Measurements from ENCODE around the gene MMAB. TPM values are rescaled to one million over a fixed set of nuclear protein-coding genes. Genes with fewer than 3 reads are reported as not detected.

Gene MMAB
- total and polyA plus RNA-seq, 2 experiments from 2014 or later, result 46.6 to 80.8 TPM

GRCh38 chr12:109572506-109572845, 828 bp downstream of the MMAB start:
- TF ChIP-seq EZH2phosphoT487 (IDR thresholded peaks at IDR 0.05; ENCODE audit: low read depth, severe bottlenecking, unreplicated experiment), result no peak
- TF ChIP-seq CTCF (IDR thresholded peaks at IDR 0.05; ENCODE audit: poor library complexity), result no peak
- TF ChIP-seq EZH2 (IDR thresholded peaks at IDR 0.05; ENCODE audit: borderline replicate concordance), result no peak

GRCh38 chr12:109571773-109572505, 1.4 kb downstream of the MMAB start:
- H3K4me3 ChIP-seq, result no peak overlapping the region
- no peaks in the 10 kb centered on the region for H4K20me1 ChIP-seq (ENCODE audit: insufficient read depth, poor library complexity, severe bottlenecking)
- H3K27me3 ChIP-seq, result no peaks in the 10 kb centered on the region
- H3K9me3 ChIP-seq (ENCODE audit: low read depth), result no peaks in the 10 kb centered on the region
- peaks cover 12% of the 10 kb centered on the region for H3K4me1 ChIP-seq (ENCODE audit: insufficient read depth)
- WGBS (ENCODE audit: low lambda C conversion rate, missing lambda C conversion rate), result 94% methylated on average over 5 of the region's 5 CpGs
- DNase-seq (ENCODE audit: low spot score), result no peak
- TF ChIP-seq CTCF (IDR thresholded peaks at IDR 0.05; ENCODE audit: poor library complexity) (no peak), EZH2 (IDR thresholded peaks at IDR 0.05; ENCODE audit: borderline replicate concordance) (no peak), EZH2phosphoT487 (IDR thresholded peaks at IDR 0.05; ENCODE audit: low read depth, severe bottlenecking, unreplicated experiment) (no peak)
- H3K4me2 ChIP-seq, result peak overlapping the region; percentile 79
- H3K79me2 ChIP-seq, result peaks cover 38% of the 10 kb centered on the region
- H3K36me3 ChIP-seq (replicated peaks; ENCODE audit: insufficient read depth, low read depth), result no peaks in the 10 kb centered on the region
- no peak overlapping the region for H2AFZ ChIP-seq
- H3K9me2 ChIP-seq (replicated peaks; ENCODE audit: insufficient read depth), result no peaks in the 10 kb centered on the region
- H3K27ac ChIP-seq, result peak overlapping the region; percentile 87

More at GRCh38 chr12:109572506-109572845, 828 bp downstream of the MMAB start:
- H2AFZ ChIP-seq, result peak overlapping the region; percentile 32
- 65% methylated on average over 3 of the region's 3 CpGs for WGBS (ENCODE audit: low lambda C conversion rate, missing lambda C conversion rate)
- H3K79me2 ChIP-seq, result peaks cover 39% of the 10 kb centered on the region
- no peaks in the 10 kb centered on the region for H3K36me3 ChIP-seq (replicated peaks; ENCODE audit: insufficient read depth, low read depth)
- no peaks in the 10 kb centered on the region for H3K27me3 ChIP-seq
- peak overlapping the region; percentile 79 for H3K4me2 ChIP-seq
- no peak for DNase-seq (ENCODE audit: low spot score)
- no peaks in the 10 kb centered on the region for H3K9me2 ChIP-seq (replicated peaks; ENCODE audit: insufficient read depth)
- peak overlapping the region; percentile 40 for H3K4me3 ChIP-seq
- peaks cover 12% of the 10 kb centered on the region for H3K4me1 ChIP-seq (ENCODE audit: insufficient read depth)
- peak overlapping the region; percentile 87 for H3K27ac ChIP-seq
- H4K20me1 ChIP-seq (ENCODE audit: insufficient read depth, poor library complexity, severe bottlenecking), result no peaks in the 10 kb centered on the region
- H3K9me3 ChIP-seq (ENCODE audit: low read depth), result no peaks in the 10 kb centered on the region

GRCh38 chr12:109568486-109568885, 4.8 kb downstream of the MMAB start:
- no peaks in the 10 kb centered on the region for H4K20me1 ChIP-seq (ENCODE audit: insufficient read depth, poor library complexity, severe bottlenecking)
- peaks cover 12% of the 10 kb centered on the region for H3K4me1 ChIP-seq (ENCODE audit: insufficient read depth)
- no peaks in the 10 kb centered on the region for H3K9me2 ChIP-seq (replicated peaks; ENCODE audit: insufficient read depth)
- no peak overlapping the region for H2AFZ ChIP-seq
- no peaks in the 10 kb centered on the region for H3K36me3 ChIP-seq (replicated peaks; ENCODE audit: insufficient read depth, low read depth)
- no peaks in the 10 kb centered on the region for H3K9me3 ChIP-seq (ENCODE audit: low read depth)
- no peak overlapping the region for H3K4me2 ChIP-seq
- H3K79me2 ChIP-seq, result peaks cover 13% of the 10 kb centered on the region
- no peak for DNase-seq (ENCODE audit: low spot score)
- no peak overlapping the region for H3K27ac ChIP-seq
- no peak for TF ChIP-seq CTCF (IDR thresholded peaks at IDR 0.05; ENCODE audit: poor library complexity)
- TF ChIP-seq EZH2phosphoT487 (IDR thresholded peaks at IDR 0.05; ENCODE audit: low read depth, severe bottlenecking, unreplicated experiment), result no peak
- TF ChIP-seq EZH2 (IDR thresholded peaks at IDR 0.05; ENCODE audit: borderline replicate concordance), result no peak
- H3K4me3 ChIP-seq, result no peak overlapping the region
- 90% methylated on average over 7 of the region's 7 CpGs for WGBS (ENCODE audit: low lambda C conversion rate, missing lambda C conversion rate)
- H3K27me3 ChIP-seq, result no peaks in the 10 kb centered on the region

All from hepatocyte (in vitro differentiated cells).